GM21529 (cell line): ENCODE results near the gene ETNK2.

Source experiments
- ATAC-seq: cut with Tn5 transposase; IDR thresholded peaks from one replicate; pipeline ENCODE4 v1.9.1; 2021; ENCODE audit not compliant: unreplicated experiment

The ETNK2 gene

GRCh38 chr1:204083491-204083890 lies 68.4 kb downstream of the ETNK2 start:
- no peak for ATAC-seq

GRCh38 chr1:204081791-204082513 lies 69.9 kb downstream of the ETNK2 start:
- ATAC-seq, result no peak

GRCh38 chr1:204081164-204081790 lies 70.6 kb downstream of the ETNK2 start:
- no peak for ATAC-seq
